ENCODE data around the gene NUDT4B.
"Not testable (repeated sequence)": the region's sequence is repeated elsewhere in the genome, so short reads cannot be mapped to it uniquely, and the experiment has no call there.

The NUDT4B gene

GRCh38 chr1:148748563-148749334 lies at the start of gene NUDT4B:
TSS of gene NUDT4B (plus strand) at chr1:148748774. CDS start at chr1:148748953, 179 bp downstream.
- not testable (repeated sequence) for H3K9ac ChIP-seq; H3K4me3 ChIP-seq (IDR thresholded peaks at IDR 0.05; ENCODE audit: insufficient read depth, low read depth, low read length); H3K4me2 ChIP-seq; H3K27ac ChIP-seq; H4K20me1 ChIP-seq (ENCODE audit: insufficient read depth); H2AFZ ChIP-seq (ENCODE audit: low read depth); H3K36me3 ChIP-seq (ENCODE audit: insufficient read depth); H3K4me1 ChIP-seq (ENCODE audit: low read depth, poor library complexity, severe bottlenecking); H3K27me3 ChIP-seq (ENCODE audit: insufficient read depth, low read depth); H3K79me2 ChIP-seq (ENCODE audit: insufficient read depth, low read depth)

- H3K9ac ChIP-seq; H3K27me3 ChIP-seq (ENCODE audit: insufficient read depth, low read depth); H3K4me1 ChIP-seq (ENCODE audit: low read depth, poor library complexity, severe bottlenecking); H3K4me2 ChIP-seq; H3K27ac ChIP-seq; H3K4me3 ChIP-seq (IDR thresholded peaks at IDR 0.05; ENCODE audit: insufficient read depth, low read depth, low read length); H4K20me1 ChIP-seq (ENCODE audit: insufficient read depth); H3K36me3 ChIP-seq (ENCODE audit: insufficient read depth); H2AFZ ChIP-seq (ENCODE audit: low read depth); H3K79me2 ChIP-seq (ENCODE audit: insufficient read depth, low read depth): not testable (repeated sequence)
Observed at GRCh38 chr1:148699357-148699756, 49.2 kb upstream of the NUDT4B start.

- not testable (repeated sequence) for H4K20me1 ChIP-seq (ENCODE audit: insufficient read depth); H3K27me3 ChIP-seq (ENCODE audit: insufficient read depth, low read depth); H2AFZ ChIP-seq (ENCODE audit: low read depth); H3K36me3 ChIP-seq (ENCODE audit: insufficient read depth); H3K27ac ChIP-seq; H3K4me1 ChIP-seq (ENCODE audit: low read depth, poor library complexity, severe bottlenecking); H3K79me2 ChIP-seq (ENCODE audit: insufficient read depth, low read depth); H3K4me2 ChIP-seq; H3K4me3 ChIP-seq (IDR thresholded peaks at IDR 0.05; ENCODE audit: insufficient read depth, low read depth, low read length); H3K9ac ChIP-seq
Observed at GRCh38 chr1:148702242-148702641, 46.3 kb upstream of the NUDT4B start.

GRCh38 chr1:148703973-148704591 lies 44.5 kb upstream of the NUDT4B start:
- H3K79me2 ChIP-seq (ENCODE audit: insufficient read depth, low read depth); H3K27me3 ChIP-seq (ENCODE audit: insufficient read depth, low read depth); H3K4me2 ChIP-seq; H2AFZ ChIP-seq (ENCODE audit: low read depth); H3K36me3 ChIP-seq (ENCODE audit: insufficient read depth); H4K20me1 ChIP-seq (ENCODE audit: insufficient read depth); H3K9ac ChIP-seq; H3K4me3 ChIP-seq (IDR thresholded peaks at IDR 0.05; ENCODE audit: insufficient read depth, low read depth, low read length); H3K4me1 ChIP-seq (ENCODE audit: low read depth, poor library complexity, severe bottlenecking); H3K27ac ChIP-seq: not testable (repeated sequence)

- H3K27me3 ChIP-seq (ENCODE audit: insufficient read depth, low read depth); H3K27ac ChIP-seq; H4K20me1 ChIP-seq (ENCODE audit: insufficient read depth); H3K9ac ChIP-seq; H3K4me2 ChIP-seq; H3K36me3 ChIP-seq (ENCODE audit: insufficient read depth); H3K4me1 ChIP-seq (ENCODE audit: low read depth, poor library complexity, severe bottlenecking); H3K79me2 ChIP-seq (ENCODE audit: insufficient read depth, low read depth); H3K4me3 ChIP-seq (IDR thresholded peaks at IDR 0.05; ENCODE audit: insufficient read depth, low read depth, low read length); H2AFZ ChIP-seq (ENCODE audit: low read depth): not testable (repeated sequence)
Observed at GRCh38 chr1:148705316-148705948, 43.1 kb upstream of the NUDT4B start.

GRCh38 chr1:148708779-148709333 lies 39.7 kb upstream of the NUDT4B start:
- not testable (repeated sequence) for H2AFZ ChIP-seq (ENCODE audit: low read depth); H3K27me3 ChIP-seq (ENCODE audit: insufficient read depth, low read depth); H3K36me3 ChIP-seq (ENCODE audit: insufficient read depth); H3K4me3 ChIP-seq (IDR thresholded peaks at IDR 0.05; ENCODE audit: insufficient read depth, low read depth, low read length); H3K27ac ChIP-seq; H3K4me2 ChIP-seq; H3K79me2 ChIP-seq (ENCODE audit: insufficient read depth, low read depth); H3K9ac ChIP-seq; H3K4me1 ChIP-seq (ENCODE audit: low read depth, poor library complexity, severe bottlenecking); H4K20me1 ChIP-seq (ENCODE audit: insufficient read depth)

GRCh38 chr1:148710772-148711523 lies 37.6 kb upstream of the NUDT4B start:
- H3K27me3 ChIP-seq (ENCODE audit: insufficient read depth, low read depth); H3K36me3 ChIP-seq (ENCODE audit: insufficient read depth); H3K4me3 ChIP-seq (IDR thresholded peaks at IDR 0.05; ENCODE audit: insufficient read depth, low read depth, low read length); H2AFZ ChIP-seq (ENCODE audit: low read depth); H3K79me2 ChIP-seq (ENCODE audit: insufficient read depth, low read depth); H4K20me1 ChIP-seq (ENCODE audit: insufficient read depth); H3K9ac ChIP-seq; H3K4me1 ChIP-seq (ENCODE audit: low read depth, poor library complexity, severe bottlenecking); H3K27ac ChIP-seq; H3K4me2 ChIP-seq: not testable (repeated sequence)

GRCh38 chr1:148712353-148712752 lies 36.2 kb upstream of the NUDT4B start:
- not testable (repeated sequence) for H4K20me1 ChIP-seq (ENCODE audit: insufficient read depth); H2AFZ ChIP-seq (ENCODE audit: low read depth); H3K36me3 ChIP-seq (ENCODE audit: insufficient read depth); H3K27ac ChIP-seq; H3K4me3 ChIP-seq (IDR thresholded peaks at IDR 0.05; ENCODE audit: insufficient read depth, low read depth, low read length); H3K9ac ChIP-seq; H3K4me2 ChIP-seq; H3K79me2 ChIP-seq (ENCODE audit: insufficient read depth, low read depth); H3K4me1 ChIP-seq (ENCODE audit: low read depth, poor library complexity, severe bottlenecking); H3K27me3 ChIP-seq (ENCODE audit: insufficient read depth, low read depth)

GRCh38 chr1:148715518-148715917 lies 33.1 kb upstream of the NUDT4B start:
- H3K4me2 ChIP-seq; H3K79me2 ChIP-seq (ENCODE audit: insufficient read depth, low read depth); H3K4me1 ChIP-seq (ENCODE audit: low read depth, poor library complexity, severe bottlenecking); H3K9ac ChIP-seq; H3K27ac ChIP-seq; H3K4me3 ChIP-seq (IDR thresholded peaks at IDR 0.05; ENCODE audit: insufficient read depth, low read depth, low read length); H3K27me3 ChIP-seq (ENCODE audit: insufficient read depth, low read depth); H3K36me3 ChIP-seq (ENCODE audit: insufficient read depth); H2AFZ ChIP-seq (ENCODE audit: low read depth); H4K20me1 ChIP-seq (ENCODE audit: insufficient read depth): not testable (repeated sequence)
